GM23338 (cell line): ENCODE results near the gene DENND4A. TPM values are rescaled to one million over a fixed set of nuclear protein-coding genes. Genes with fewer than 3 reads are reported as not detected.

Source experiments
- ATAC-seq: fragments of 200-7000 bp; cut with Tn5 transposase; 3 replicates; pipeline ENCODE4 v1.9.1; 2020
- DNase-seq: peaks from one replicate; pipeline ENCODE4 v3.0.0-alpha.2; 2015; ENCODE audit warnings: low spot score
- H2AFZ ChIP-seq: fragments of 200-600 bp; sonication (generic); 2 replicates; pipeline ENCODE4 v1.8.0; 2016; ENCODE audit warnings: antibody characterized with exemption, mild to moderate bottlenecking, moderate library complexity
- H3F3A ChIP-seq: fragments of 200-600 bp; sonication (generic); replicated peaks from 2 replicates; pipeline ENCODE4 v1.8.0; 2017; ENCODE audit warnings: antibody characterized with exemption, mixed run types, low read depth
- H3K27ac ChIP-seq: fragments of 200-600 bp; sonication (generic); 2 replicates; pipeline ENCODE4 v1.6.1; 2016; ENCODE audit warnings: low read depth
- H3K27me3 ChIP-seq: fragments of 200-600 bp; sonication (generic); 2 replicates; pipeline ENCODE4 v1.8.0; 2016; ENCODE audit warnings: mild to moderate bottlenecking, mixed run types, moderate library complexity; ENCODE audit not compliant: insufficient read depth
- H3K36me3 ChIP-seq: fragments of 200-600 bp; sonication (generic); 2 replicates; pipeline ENCODE4 v1.8.0; 2016; ENCODE audit warnings: mild to moderate bottlenecking; ENCODE audit not compliant: insufficient read depth
- H3K4me1 ChIP-seq: fragments of 200-600 bp; sonication (generic); 2 replicates; pipeline ENCODE4 v1.8.0; 2016; ENCODE audit warnings: mild to moderate bottlenecking, moderate library complexity; ENCODE audit not compliant: insufficient read depth
- H3K4me2 ChIP-seq: fragments of 200-600 bp; sonication (generic); 2 replicates; pipeline ENCODE4 v1.7.1; 2017; ENCODE audit warnings: mixed run types
- H3K4me3 ChIP-seq: fragments of 200-600 bp; sonication (generic); 2 replicates; pipeline ENCODE4 v1.6.1; 2016; ENCODE audit warnings: mixed run types
- H3K79me2 ChIP-seq: fragments of 200-600 bp; sonication (generic); replicated peaks from 2 replicates; pipeline ENCODE4 v1.8.0; 2017; ENCODE audit warnings: mild to moderate bottlenecking; ENCODE audit not compliant: insufficient read depth
- H3K9me2 ChIP-seq: fragments of 200-600 bp; sonication (generic); 2 replicates; pipeline ENCODE4 v1.8.0; 2017; ENCODE audit not compliant: insufficient read depth
- H4K20me1 ChIP-seq: fragments of 200-600 bp; sonication (generic); replicated peaks from 2 replicates; pipeline ENCODE4 v1.8.0; 2017; ENCODE audit warnings: mild to moderate bottlenecking; ENCODE audit not compliant: insufficient read depth
- H3K27ac Mint-ChIP-seq: 2 replicates; pipeline ENCODE4 v1.8.0; 2020; ENCODE audit warnings: inconsistent platforms, mild to moderate bottlenecking, moderate library complexity, mixed read lengths
- H3K27me3 Mint-ChIP-seq: 3 replicates; pipeline ENCODE4 v1.8.0; 2022; ENCODE audit warnings: low read depth, mild to moderate bottlenecking, moderate library complexity, mixed read lengths, inconsistent platforms; ENCODE audit not compliant: insufficient read depth, poor library complexity
- H3K36me3 Mint-ChIP-seq: 3 replicates; pipeline ENCODE4 v1.8.0; 2021; ENCODE audit warnings: low read depth, mild to moderate bottlenecking, inconsistent platforms, moderate library complexity, mixed read lengths
- H3K4me1 Mint-ChIP-seq: 3 replicates; pipeline ENCODE4 v1.8.0; 2020; ENCODE audit warnings: mild to moderate bottlenecking, inconsistent platforms, mixed read lengths
- H3K4me3 Mint-ChIP-seq: 3 replicates; pipeline ENCODE4 v1.8.0; 2021; ENCODE audit warnings: moderate library complexity, mild to moderate bottlenecking, inconsistent platforms, mixed read lengths
- H3K9me3 Mint-ChIP-seq: 3 replicates; pipeline ENCODE4 v1.8.0; 2020; ENCODE audit warnings: moderate library complexity, mild to moderate bottlenecking, inconsistent platforms, mixed read lengths
- CREB1 ChIP-seq: fragments of 250-450 bp; sonication (Bioruptor Pico); IDR thresholded peaks from 2 replicates; pipeline ENCODE4 v1.5.0; 2020; ENCODE audit warnings: low read depth, mild to moderate bottlenecking, moderate library complexity
- CTCF ChIP-seq, 2 experiments: fragments of 200-600 bp in 1 of 2; sonication (generic) in 1 of 2; conservative IDR thresholded peaks; 2 replicates each; pipeline versions ENCODE4 v1.5.1 to v1.6.1; 2016 to 2017; ENCODE audit warnings: antibody characterized with exemption in 2 of 2, low read depth in 2 of 2, mild to moderate bottlenecking in 2 of 2, moderate library complexity in 1 of 2
- ETS1 ChIP-seq: IDR thresholded peaks from 2 replicates; pipeline ENCODE4 v1.6.1; 2016; ENCODE audit warnings: antibody characterized with exemption
- EZH2phosphoT487 ChIP-seq: fragments of 200-600 bp; sonication (generic); IDR thresholded peaks from one replicate; pipeline ENCODE4 v1.8.1; 2018; ENCODE audit warnings: antibody characterized with exemption; ENCODE audit not compliant: unreplicated experiment
- JUNB ChIP-seq: IDR thresholded peaks from one replicate; pipeline ENCODE4 v1.6.1; 2016; ENCODE audit warnings: antibody characterized with exemption; ENCODE audit not compliant: unreplicated experiment
- NANOG ChIP-seq: IDR thresholded peaks from 2 replicates; pipeline ENCODE4 v1.6.1; 2016; ENCODE audit warnings: antibody characterized with exemption, borderline replicate concordance
- POLR2AphosphoS5 ChIP-seq: IDR thresholded peaks from 2 replicates; pipeline ENCODE4 v1.6.1; 2016; ENCODE audit warnings: antibody characterized with exemption, low read depth
- REST ChIP-seq: IDR thresholded peaks from one replicate; pipeline ENCODE4 v1.6.1; 2018; ENCODE audit warnings: antibody characterized with exemption; ENCODE audit not compliant: unreplicated experiment
- STAT1 ChIP-seq: IDR thresholded peaks from one replicate; pipeline ENCODE4 v1.6.1; 2016; ENCODE audit warnings: antibody characterized with exemption; ENCODE audit not compliant: unreplicated experiment
- ZNF114 ChIP-seq: fragments of 250-450 bp; sonication (Bioruptor Pico); IDR thresholded peaks from 2 replicates; pipeline ENCODE4 v1.5.0; 2020; ENCODE audit warnings: mild to moderate bottlenecking, moderate library complexity
- ZNF331 ChIP-seq: fragments of 250-450 bp; sonication (Bioruptor Pico); IDR thresholded peaks from 2 replicates; pipeline ENCODE4 v1.5.0; 2020; ENCODE audit warnings: low read depth, mild to moderate bottlenecking, moderate library complexity
- polyA plus RNA-seq: library from polyadenylated mRNA; unstranded; fragments of >200 nt; fragmentation: Nextera tagmentation; extraction: Ambion mirVana; gene quantifications from 2 replicates; pipeline ENCODE4 v1.2.1, GENCODE V29; 2016
- total RNA-seq: library from RNA; depleted of rRNA; stranded (reverse); fragments of >200 nt; shearing (Covaris generic); gene quantifications from 2 replicates; pipeline ENCODE4 v1.2.3, GENCODE V29; 2014

The DENND4A gene
- total and polyA plus RNA-seq, 2 experiments from 2014 or later, result 3.4 to 9.0 TPM

- Histone ChIP-seq H3K36me3 (no peaks in the 10 kb centered on the region), H3F3A (no peaks in the 10 kb centered on the region), H3K9me2 (no peaks in the 10 kb centered on the region), H3K27me3 (no peaks in the 10 kb centered on the region), H4K20me1 (no peaks in the 10 kb centered on the region), H3K4me2 (no peak overlapping the region), H3K79me2 (no peaks in the 10 kb centered on the region), H2AFZ (no peak overlapping the region), H3K27ac (no peak overlapping the region), H3K4me3 (no peak overlapping the region), H3K4me1 (no peaks in the 10 kb centered on the region)
- no peak overlapping the region for H3K4me3 Mint-ChIP-seq
- TF ChIP-seq ZNF114 (CRISPR knock-in tag), result no peak
- no peak for TF ChIP-seq CTCF (conservative IDR thresholded peaks at IDR 0.05; ENCODE audit: low read depth in 2 of 2)
- no peak for TF ChIP-seq JUNB
- no peak for TF ChIP-seq REST
- no peak for TF ChIP-seq CREB1 (CRISPR knock-in tag)
- TF ChIP-seq STAT1, result no peak
- ATAC-seq (no peak), DNase-seq (no peak)
- no peak overlapping the region for H3K27ac Mint-ChIP-seq
- H3K36me3 Mint-ChIP-seq, result no peaks in the 10 kb centered on the region
- no peaks in the 10 kb centered on the region for H3K9me3 Mint-ChIP-seq
- H3K27me3 Mint-ChIP-seq, result no peaks in the 10 kb centered on the region
- no peaks in the 10 kb centered on the region for H3K4me1 Mint-ChIP-seq
Measured at GRCh38 chr15:65752151-65752700, 39.9 kb downstream of the DENND4A start.

GRCh38 chr15:65751431-65751830 lies 40.7 kb downstream of the DENND4A start:
- Histone ChIP-seq H3K4me3 (no peak overlapping the region), H3K4me1 (no peaks in the 10 kb centered on the region), H3K27ac (no peak overlapping the region), H3K4me2 (no peak overlapping the region), H3F3A (no peaks in the 10 kb centered on the region), H3K36me3 (no peaks in the 10 kb centered on the region), H2AFZ (no peak overlapping the region), H4K20me1 (no peaks in the 10 kb centered on the region), H3K9me2 (no peaks in the 10 kb centered on the region), H3K79me2 (no peaks in the 10 kb centered on the region), H3K27me3 (no peaks in the 10 kb centered on the region)
- ATAC-seq (no peak), DNase-seq (no peak)
- Mint-ChIP-seq H3K36me3 (no peaks in the 10 kb centered on the region), H3K4me1 (no peaks in the 10 kb centered on the region), H3K4me3 (no peak overlapping the region), H3K9me3 (no peaks in the 10 kb centered on the region), H3K27me3 (no peaks in the 10 kb centered on the region), H3K27ac (no peak overlapping the region)
- no peak for TF ChIP-seq CREB1 (CRISPR knock-in tag)
- no peak for TF ChIP-seq ZNF114 (CRISPR knock-in tag)
- no peak for TF ChIP-seq EZH2phosphoT487
- no peak for TF ChIP-seq JUNB
- TF ChIP-seq NANOG, result no peak
- TF ChIP-seq CTCF (conservative IDR thresholded peaks at IDR 0.05; ENCODE audit: low read depth in 2 of 2), result no peak
- TF ChIP-seq ETS1, result no peak
- TF ChIP-seq POLR2AphosphoS5, result no peak
- no peak for TF ChIP-seq ZNF331 (CRISPR knock-in tag)
